Hindlimb muscle (tissue), 1 donor: Measurements from ENCODE around the gene SMYD4. TPM values are rescaled to one million over a fixed set of nuclear protein-coding genes. Genes with fewer than 3 reads are reported as not detected.
"Not testable (repeated sequence)": the region's sequence is repeated elsewhere in the genome, so short reads cannot be mapped to it uniquely, and the experiment has no call there.

ENCODE experiments used
- DNase-seq: peaks from one replicate; pipeline ENCODE4 v3.0.0-alpha.2; 2013
- polyA plus RNA-seq: library from polyadenylated mRNA; unstranded; fragments of 120-200 nt; gene quantifications from one replicate; pipeline ENCODE4 v1.2.1, GENCODE V29; 2013; ENCODE audit not compliant: insufficient read length

SMYD4 gene
- polyA plus RNA-seq, result 10.4 TPM

- peak; percentile 94 for DNase-seq
These were observed at the start of gene SMYD4, which contains the start of gene RPA1 for GRCh38 chr17:1829592-1830257. TSS of gene SMYD4 (minus strand) at chr17:1829902. CDS start at chr17:1827994, 1,908 bp downstream. TSS of gene RPA1 (plus strand) at chr17:1830005. CDS start at chr17:1830094, 89 bp downstream.

- no peak for DNase-seq
These were observed 48.9 kb upstream of the SMYD4 start for GRCh38 chr17:1878419-1879121.

DNA sequence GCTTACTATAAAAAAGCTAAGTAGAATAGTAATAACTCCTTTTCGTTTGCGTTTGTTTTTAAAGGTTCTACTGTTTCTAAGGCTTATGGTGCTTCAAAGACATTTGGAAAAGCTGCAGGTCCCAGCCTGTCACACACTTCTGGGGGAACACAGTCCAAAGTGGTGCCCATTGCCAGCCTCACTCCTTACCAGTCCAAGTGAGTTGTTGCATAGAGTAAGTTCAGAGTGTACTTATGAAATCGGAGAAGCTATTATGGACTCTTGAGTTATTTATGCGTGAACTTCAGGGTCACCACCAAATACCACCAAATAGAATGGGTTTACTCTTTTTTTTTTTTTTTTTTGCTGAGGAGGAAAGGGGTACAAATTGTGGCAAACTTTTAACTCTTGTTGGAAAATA is 45.9 kb upstream of the SMYD4 start:
- DNase-seq, result no peak

DNA sequence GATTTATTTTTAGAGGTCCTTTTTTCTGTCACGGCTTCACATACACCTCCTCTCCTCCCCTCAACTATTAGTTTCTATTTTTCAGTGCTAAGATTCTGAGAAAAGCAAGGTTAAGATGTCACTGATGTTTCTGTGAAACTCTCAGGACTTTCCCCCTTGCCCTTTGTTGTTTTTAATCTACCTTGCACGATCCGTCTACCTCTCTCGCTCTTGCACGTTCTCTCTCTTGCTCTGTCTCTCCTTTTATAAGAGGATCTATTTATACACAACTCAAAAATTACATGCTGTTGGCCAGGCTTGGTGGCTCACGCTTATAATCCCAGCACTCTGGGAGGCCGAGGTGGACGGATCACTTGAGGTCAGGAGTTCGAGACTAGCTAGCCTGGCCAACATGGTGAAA is 43.7 kb upstream of the SMYD4 start:
- no peak for DNase-seq

GRCh38 chr17:1872976-1873375 is 43.3 kb upstream of the SMYD4 start:
- DNase-seq, result no peak

DNA sequence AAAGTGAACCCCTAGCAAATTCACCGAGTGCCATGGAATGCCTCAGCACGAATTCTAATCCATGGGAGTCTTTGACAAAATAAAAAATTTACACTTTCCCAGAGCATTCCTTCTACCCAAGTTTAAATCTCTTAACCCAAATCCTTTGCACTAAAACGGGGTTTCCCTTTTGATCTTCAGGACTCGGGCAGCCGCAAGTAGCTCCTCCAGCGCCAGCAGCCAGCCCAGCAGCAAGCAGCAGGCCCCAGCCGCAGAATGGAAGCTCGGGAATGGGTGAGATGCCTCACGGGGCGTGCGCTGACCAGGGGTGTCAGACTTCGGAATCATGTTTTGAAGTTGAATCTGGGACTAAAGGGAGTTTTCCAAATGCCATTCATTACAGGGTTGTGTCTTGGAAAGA is 42.6 kb upstream of the SMYD4 start:
- no peak for DNase-seq

DNA sequence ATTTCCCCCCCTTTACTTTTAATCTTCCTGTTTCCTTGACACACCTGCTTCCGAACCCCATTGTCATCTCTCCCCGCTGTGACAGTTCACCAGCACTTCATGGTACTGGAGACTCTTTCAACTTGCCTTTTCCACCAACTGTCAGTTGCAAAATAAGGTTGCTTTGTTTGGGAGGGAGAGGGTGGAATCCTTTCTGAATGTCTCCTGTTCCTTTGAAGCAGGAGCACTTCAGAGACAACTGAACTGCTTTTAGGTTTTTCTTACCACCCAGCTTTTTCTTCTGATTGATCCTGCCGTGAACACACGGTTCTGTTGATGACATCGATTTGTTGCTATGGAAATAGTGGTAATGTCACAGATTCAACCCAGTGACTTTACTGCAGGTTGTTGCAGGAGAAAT is 42.1 kb upstream of the SMYD4 start:
- DNase-seq, result no peak

DNA sequence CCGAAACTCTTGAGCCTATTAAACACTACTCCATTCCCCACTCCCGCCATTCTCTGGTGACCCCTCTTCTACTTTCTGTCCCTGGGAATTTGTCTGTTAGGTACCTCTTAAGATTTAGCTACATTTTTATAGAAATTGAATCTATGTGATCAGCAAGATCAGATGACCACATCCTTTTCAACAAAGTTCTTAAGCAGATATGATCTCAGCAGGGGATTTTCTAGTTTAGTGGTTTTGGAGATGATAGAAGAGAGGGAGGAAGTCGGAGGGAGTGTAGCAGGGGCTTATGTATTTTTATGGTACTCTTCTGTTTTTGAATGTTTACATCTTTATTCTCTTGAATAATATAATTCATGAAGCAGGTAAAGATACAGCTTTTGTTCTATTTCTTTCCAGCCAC is 40.9 kb upstream of the SMYD4 start:
- no peak for DNase-seq

GRCh38 chr17:1868090-1868489 is 38.4 kb upstream of the SMYD4 start:
- no peak for DNase-seq

- no peak for DNase-seq
These were observed 37.6 kb upstream of the SMYD4 start for GRCh38 chr17:1867307-1867706.

DNA sequence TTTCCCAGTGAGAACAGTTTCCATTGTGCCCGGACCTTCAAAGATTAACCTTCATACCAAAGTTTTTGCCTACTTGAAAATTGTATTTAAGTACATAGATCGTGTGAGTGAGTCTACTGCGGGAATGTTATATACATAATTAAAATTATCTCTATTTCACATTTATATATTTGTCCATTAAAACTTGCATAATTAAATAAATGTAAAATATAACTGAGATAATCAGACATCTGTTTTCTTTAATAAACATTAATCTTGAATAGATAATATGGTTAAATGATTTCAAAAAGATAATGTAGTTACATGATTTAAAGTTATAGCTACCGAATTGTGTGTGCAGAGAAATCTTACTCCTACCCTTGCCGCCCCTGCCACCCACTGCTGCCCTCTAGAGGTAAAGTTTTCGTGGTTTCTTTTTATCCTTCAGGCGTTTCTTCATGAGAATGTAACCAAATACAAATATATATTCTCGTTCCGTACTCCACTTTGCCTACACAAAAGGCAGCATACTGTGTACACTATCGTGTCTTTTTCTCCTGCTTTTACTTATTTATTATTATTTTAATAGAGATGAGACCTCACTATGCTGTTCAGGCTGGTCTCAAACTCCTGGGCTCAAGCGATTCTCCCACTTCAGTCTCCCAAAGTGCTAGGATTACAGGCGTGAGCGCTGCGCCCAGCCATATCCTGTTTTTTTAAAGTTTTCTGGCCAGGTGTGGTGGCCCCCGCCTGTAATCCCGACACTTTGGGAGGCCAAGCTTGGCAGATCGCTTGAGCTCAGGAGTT is 35.7 kb upstream of the SMYD4 start:
- peak; percentile 18 for DNase-seq

- no peak for DNase-seq
These were observed 31.8 kb upstream of the SMYD4 start for GRCh38 chr17:1861391-1862010.

GRCh38 chr17:1860978-1861377 is 31.3 kb upstream of the SMYD4 start:
- no peak for DNase-seq

DNA sequence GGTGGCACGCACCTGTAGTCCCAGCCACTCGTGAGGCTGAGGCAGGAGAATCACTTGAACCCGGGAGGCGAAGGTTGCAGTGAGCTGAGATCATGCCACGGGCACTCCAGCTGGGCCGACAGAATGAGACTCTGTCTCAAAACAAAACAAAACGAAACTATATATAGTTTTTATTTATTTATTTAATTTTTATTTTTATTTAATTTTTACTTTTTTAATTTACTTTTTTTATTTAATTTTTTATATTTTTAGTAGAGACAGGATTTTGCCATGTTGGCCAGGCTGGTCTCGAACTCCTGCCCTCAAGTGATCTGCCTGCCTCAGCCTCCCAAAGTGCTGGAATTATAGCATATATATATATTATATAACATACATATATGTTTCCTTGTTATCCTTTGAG is 26.8 kb upstream of the SMYD4 start:
- not testable (repeated sequence) for DNase-seq

DNA sequence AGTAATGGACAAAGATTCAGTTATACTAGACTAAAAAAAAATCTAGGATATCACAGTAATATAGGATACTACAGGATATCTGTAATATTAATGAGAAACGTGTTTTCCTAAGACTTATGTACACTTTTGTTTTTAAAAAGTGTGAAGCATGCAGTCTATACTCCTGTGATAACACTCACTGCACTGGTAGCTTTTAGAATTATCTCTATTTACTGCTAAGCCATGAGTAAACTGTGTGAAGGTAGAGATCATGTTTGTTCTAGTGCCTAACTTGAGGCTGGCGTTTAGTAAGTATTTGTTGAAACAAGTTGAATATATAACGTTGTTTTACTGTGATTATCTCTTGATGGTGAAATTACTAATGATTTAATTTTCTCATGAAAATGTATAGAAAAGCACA is 24.0 kb upstream of the SMYD4 start:
- no peak for DNase-seq

DNA sequence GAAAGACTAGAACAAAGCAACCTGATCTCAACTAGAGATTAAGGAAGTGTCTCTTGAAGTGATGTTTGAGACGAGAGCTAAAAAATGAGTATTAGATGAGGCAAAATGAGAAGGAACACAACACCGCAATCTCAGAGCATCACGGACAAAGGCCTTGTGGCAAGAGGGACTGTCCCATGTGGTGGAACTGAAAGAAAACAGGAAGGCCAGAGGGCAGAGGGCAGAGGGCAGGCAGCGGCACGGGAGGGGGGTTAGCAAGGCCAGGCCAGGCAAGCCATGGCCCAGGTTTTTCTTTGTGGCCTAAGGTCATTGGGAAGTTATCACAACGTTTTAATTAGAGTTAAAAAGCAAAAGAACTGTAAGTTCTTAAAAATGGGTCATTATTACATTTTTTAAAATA is 22.6 kb upstream of the SMYD4 start:
- DNase-seq, result no peak

DNA sequence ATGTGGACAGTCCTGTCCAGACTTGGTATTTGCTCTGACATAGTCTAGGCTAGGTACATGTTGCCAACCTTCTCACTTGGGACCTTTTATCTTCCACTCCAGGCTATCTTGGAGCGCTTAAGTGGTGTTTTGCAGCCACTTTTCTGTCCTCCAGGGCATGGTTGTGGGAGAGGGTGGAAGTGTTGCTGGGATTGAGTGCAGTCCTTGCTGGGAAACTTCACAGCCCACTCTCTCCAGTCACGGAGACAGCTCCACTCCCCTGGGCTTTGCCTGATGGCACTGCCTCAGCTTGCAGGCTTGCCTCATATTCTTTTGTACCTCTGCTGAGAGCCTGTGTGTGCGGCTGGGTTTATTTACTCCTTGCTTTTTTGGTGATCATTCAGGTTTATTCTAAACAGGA is 17.5 kb upstream of the SMYD4 start:
- no peak for DNase-seq

GRCh38 chr17:1843947-1844346 is 14.2 kb upstream of the SMYD4 start:
- no peak for DNase-seq

DNA sequence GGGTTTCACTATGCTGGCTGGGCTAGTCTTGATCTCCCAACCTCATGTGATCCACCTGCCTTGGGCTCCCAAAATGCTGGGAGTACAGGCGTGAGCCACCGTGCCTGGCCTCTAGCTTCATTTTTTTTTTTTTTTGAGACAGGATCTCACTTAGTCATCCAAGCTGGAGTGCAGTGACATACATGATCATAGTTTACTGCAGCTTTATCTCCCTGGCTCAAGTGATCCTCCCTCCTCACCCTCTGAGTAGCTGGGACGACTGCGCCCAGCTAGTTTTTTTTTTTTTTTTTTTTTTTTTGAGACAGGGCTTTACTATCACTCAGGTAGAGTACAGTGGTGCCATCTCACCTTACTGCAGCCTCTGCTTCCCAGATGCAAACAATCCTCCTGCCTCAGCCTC is 9.8 kb upstream of the SMYD4 start:
- DNase-seq, result no peak

- DNase-seq, result no peak
These were observed 4.9 kb upstream of the SMYD4 start for GRCh38 chr17:1834380-1835149.

GRCh38 chr17:1830288-1830687 is 586 bp upstream of the SMYD4 start:
- DNase-seq, result no peak

DNA sequence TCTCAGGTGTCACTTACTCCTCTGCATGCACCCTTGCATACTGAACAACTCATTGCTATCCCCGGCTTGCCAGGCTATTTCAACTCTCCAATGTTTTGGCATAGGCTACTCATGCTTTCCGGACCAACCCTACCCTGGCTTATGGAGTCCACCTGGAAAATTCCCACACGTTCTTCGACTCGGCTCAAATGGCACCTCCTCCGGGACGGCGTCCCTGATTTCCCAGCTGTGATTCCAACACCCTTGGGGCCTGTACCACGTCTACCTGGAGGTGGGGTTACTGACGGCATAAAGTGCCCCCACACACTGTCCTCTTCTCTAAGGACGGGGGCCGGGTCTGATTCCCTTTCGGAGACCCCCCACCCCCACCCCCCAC is 498 bp downstream of the SMYD4 start:
- peak; percentile 40 for DNase-seq
